ENCODE measurements around the gene SPOCD1.

SPOCD1 gene

DNA sequence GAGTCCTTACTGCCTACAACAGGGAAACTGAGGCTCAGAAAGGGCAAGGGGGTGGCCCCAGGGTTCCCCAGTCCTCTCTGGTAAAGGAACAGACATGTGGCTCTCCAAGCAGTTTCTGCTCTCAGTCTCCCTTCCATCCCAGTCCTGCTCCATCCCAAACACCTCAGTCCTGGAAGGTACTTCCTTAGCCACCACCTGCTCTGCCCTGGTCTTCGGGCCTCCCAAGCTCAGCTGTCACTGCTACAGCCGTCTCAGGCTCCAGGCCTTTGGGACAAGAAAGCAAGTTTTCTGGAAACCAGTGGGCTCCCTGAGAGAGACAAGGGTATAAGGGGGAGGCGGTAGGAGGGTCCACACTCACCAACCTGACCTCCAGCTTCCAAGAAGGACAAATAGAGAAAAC lies 28.6 kb downstream of the SPOCD1 start:
- DNase-seq (ENCODE audit: low read depth), result no peak

GRCh38 chr1:31786366-31787060 lies 29.3 kb downstream of the SPOCD1 start:
- no peak for DNase-seq (ENCODE audit: low read depth)

DNA sequence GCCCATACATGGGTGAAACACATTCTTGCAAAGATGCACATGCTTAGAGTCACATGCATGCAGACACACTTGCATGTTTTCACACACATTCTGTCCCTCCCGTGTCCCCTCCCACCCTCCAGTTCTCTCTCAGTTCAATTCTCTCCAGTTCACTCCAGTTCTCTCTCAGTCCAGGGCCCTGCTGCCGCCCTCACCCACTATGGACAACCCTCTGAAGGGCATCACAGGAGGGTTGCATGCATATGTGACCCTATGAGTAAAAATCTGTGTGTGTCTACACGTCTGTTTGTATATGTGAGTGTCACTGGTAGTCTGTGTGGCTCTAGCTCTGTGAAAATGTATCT lies 29.9 kb downstream of the SPOCD1 start:
- DNase-seq (ENCODE audit: low read depth), result no peak

DNA sequence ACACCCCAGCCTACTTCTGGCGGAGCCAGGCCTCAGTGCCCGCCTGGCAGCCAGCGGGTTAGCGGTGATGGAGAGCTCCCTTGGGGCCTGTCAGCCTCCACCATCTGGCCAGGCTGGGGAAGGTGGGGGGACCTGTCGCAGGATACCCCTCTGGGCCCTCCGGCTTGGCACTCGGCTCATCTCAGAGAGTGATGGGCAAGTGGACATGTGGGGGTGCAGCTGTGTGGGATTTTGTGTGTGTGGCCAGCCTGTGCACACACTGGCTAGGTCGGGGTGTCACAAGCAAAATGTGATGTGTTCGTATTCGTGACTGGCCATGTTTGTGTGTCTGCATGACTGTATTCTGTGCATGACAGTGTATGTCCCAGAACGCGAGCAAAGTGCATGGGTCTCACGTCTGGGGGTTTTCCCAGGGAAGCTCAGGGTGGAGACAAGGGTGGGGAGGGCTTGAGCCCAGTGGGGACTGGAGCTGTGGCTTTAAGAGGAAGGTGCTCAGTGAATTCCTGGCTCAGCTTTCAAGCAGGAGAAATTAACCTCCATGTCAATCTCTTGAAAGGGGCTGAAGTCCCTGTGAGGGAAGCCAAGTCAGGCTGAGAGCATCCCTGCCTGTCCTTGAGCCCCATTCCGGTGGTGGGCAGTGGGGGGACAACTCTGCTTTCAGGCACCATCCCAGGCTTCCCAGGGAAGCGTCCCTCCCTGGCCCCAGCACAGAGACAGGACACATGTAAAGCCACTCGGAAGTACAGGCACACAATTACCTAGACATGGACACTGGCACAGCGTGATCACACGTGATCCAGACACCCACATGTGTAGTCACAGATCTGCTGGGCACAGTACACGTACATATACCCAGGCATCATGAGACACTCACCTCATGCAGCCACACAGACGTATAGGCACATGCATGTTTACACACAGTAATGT lies 30.5 kb downstream of the SPOCD1 start:
- DNase-seq (ENCODE audit: low read depth), result no peak

- no peak for DNase-seq (ENCODE audit: low read depth)
These were observed 31.3 kb downstream of the SPOCD1 start for GRCh38 chr1:31784356-31785019.

- DNase-seq (ENCODE audit: low read depth), result no peak
These were observed 32.0 kb downstream of the SPOCD1 start for GRCh38 chr1:31783846-31784245.

DNA sequence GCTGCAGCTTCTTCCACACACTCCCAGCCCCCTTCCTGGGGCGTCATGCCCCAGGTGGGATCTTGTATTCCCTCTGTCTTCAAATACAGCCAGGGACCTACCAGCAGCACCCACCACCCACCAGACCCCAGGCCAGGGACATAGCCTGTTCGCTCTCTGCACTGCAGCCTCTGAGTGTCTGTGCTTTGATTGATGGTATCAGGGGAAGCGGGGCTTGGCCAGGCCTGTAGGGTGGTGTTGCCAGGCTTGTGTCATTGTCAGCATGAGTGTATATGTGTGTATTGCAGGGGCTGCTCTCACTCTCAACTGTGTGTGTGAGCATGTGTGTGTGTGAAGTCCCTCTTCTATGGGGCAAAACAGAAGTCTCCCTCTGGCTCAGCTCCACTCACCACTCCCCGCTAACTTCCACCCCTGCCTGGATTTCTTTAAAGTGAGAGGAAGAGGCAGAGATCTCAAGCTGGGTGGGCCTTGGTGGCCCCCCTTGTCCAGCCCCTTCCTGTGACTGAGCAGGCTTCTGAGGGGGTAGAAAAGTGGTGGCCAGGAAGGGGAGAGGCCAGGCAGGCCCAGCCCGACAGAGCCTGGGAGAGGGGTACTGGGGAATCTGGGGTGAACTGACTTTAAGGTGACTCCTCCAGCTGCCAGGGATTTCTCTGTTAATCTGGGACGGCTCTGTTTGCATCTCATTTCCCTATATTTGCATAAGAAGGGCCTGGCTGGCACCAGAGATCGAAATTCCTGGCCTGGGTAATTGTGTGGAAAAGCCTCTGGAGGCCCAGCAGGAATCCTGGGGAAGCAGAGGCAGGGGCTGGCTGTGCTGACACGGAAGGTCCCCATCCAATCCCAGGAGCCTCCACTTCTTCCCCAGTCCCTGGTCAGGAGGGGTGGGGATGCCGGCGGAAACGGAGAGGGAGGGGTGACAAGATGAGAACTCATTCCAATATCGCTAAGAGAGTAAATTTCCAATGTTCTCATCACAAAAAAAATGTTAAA lies 33.1 kb downstream of the SPOCD1 start:
- no peak for DNase-seq (ENCODE audit: low read depth)

GRCh38 chr1:31781756-31782371 lies 34.0 kb downstream of the SPOCD1 start:
- no peak for DNase-seq (ENCODE audit: low read depth)

- DNase-seq (ENCODE audit: low read depth), result no peak
These were observed 34.6 kb downstream of the SPOCD1 start for GRCh38 chr1:31781138-31781755.

DNA sequence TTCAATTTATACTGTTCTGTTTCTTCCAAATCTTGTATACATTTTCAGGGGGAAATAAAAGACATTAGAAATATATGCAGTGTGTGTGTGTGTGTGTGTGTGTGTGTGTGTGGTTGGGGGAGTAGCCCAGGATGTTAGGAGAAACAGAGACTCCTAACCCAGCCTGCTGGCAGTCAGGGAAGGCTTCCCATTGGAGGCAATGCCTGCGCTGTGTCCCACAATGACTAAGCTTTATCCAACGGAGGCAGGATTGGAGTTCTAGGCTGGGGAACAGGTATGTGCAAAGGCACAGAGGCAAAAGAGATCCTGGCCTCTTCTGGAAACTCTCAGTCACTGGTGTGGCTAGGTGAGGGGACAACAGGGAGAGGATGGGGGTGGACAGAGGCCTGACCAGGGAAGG lies 35.2 kb downstream of the SPOCD1 start:
- DNase-seq (ENCODE audit: low read depth), result no peak

GRCh38 chr1:31779687-31780086 lies 36.1 kb downstream of the SPOCD1 start:
- DNase-seq (ENCODE audit: low read depth), result no peak

GRCh38 chr1:31778763-31779488 lies 36.9 kb downstream of the SPOCD1 start:
- DNase-seq (ENCODE audit: low read depth), result no peak

DNA sequence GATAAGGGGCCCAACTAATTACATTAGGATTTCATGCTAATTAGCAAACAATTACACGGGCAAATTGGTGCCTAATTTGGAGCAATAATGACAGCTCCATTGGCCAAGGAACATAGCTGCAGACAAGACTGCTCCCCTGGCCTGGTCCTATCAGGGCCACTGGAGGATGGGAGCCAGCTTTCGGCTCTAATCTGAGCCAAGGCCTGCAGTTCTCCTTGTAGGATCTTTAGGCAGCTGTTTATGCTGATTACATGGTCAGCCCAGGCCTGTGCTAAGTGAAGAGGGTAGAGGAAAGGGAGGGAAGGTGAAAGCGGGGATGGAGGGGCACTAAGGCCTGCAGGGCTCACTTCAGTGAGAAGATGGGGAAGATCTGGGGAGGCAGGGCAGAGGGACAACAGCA lies 39.3 kb downstream of the SPOCD1 start:
- no peak for DNase-seq (ENCODE audit: low read depth)

DNA sequence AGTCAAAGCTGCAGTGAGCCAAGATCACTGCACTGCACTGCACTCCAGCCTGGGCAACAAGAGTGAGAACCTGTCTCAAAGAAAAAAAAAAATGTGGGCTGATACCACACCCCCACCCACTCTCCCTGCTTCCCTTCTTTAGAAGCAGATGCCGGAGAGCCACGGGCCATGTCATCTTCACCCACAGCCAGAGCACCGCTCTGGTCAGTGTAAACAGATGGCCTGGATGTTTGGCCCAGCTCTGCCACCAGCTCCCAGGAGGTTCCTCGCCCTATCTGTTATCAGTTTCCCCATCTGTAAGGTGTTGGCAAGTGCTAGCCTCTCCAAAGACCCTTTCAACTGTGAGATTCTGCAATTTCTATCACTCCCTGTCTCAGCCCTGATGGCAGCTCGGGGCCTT lies 39.8 kb downstream of the SPOCD1 start:
- no peak for DNase-seq (ENCODE audit: low read depth)

DNA sequence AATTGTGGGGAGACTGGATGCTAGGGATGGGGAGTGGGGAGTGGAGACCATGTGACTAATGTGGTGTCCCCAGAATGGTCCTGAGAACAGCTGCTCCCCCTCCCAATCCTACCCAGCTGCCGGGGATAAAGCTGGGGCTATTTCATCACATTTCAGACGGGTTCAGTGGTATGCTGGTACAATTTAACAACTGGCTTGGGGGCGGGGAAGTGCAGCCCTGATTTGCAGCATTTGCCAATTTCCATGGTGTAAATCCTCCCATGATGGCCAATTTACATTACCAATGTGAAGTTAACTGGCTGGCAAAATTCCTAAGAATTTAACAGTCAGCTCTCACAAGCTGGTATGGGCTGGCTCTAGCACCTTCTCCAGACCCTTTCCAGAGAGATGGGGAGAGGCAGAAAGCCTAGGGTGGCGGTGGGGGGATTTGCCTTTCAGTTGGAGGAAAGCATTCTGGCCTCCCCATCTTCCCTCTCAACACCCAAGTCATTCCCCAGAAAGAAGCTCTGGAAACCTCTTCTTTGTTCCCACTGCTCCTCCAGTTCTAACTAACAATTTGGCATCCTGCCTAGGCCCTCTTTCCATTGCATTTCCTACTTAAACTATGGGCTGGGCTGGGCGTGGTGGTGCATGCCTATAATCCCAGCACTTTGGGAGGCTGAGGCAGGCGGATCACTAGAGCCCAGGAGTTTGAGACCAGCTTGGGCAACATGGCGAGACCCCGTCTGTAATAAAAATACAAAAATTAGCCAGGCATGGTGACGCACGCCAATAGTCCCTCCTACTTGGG lies 40.4 kb downstream of the SPOCD1 start:
- no peak for DNase-seq (ENCODE audit: low read depth)

GRCh38 chr1:31774495-31774894 lies 41.3 kb downstream of the SPOCD1 start:
- no peak for DNase-seq (ENCODE audit: low read depth)

DNA sequence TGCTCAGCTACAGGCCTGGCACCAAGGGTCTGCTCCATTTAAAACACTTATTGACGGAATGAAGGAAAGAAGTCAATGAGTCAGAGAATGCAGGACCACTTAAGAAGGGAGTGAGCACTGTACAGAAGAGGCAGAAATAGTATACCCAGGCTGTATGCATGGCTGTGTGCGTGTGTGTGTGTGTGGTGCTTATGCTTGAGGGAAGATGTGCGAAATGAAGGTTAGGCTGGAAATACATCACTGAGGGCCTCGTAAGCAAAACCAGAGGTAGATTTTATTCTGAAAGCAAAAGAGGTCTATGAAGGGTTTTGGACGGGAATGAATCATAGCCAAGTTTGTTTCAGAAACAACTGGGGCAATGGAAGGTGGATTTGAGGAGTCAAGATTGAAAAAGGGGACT lies 42.0 kb downstream of the SPOCD1 start:
- no peak for DNase-seq (ENCODE audit: low read depth)

DNA sequence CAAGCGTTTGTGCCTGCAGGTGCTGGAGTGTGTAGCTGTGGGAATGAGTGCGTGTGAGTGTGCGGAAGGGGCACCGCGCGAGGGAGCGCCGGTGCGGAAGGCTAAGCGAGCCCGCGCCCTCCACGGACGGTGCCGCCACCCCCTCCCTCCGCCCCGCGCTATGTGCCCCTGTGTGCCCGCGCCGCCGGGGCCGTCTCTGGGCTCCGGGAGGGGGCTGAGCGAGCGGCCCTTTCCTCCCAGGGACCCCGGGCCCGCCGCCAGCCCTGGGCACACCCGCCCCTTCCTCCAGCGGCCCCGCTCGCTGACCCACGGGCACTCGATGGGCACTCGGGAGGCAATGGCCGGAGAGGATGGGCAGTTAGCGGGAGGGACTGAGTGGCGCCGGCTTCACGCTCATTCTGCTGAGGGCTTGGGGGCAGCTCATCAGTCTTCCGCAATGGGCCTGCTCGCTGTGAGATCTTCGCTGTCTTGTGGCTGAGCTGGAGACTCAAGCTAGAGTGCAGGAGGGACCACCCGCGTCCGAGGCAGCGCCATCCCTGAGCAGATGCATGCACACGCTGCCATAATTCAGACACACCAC lies 43.1 kb downstream of the SPOCD1 start:
- DNase-seq (ENCODE audit: low read depth), result no peak

Data from fibroblast of the conjunctiva (primary cell).